Type B pancreatic cell (in vitro differentiated cells): ENCODE measurements around the gene GAPDHS. TPM values are rescaled to one million over a fixed set of nuclear protein-coding genes. Genes with fewer than 3 reads are reported as not detected.

Source experiments
- DNase-seq: peaks from one replicate; pipeline ENCODE4 v3.0.0; 2021; ENCODE audit warnings: mixed read lengths; ENCODE audit not compliant: unreplicated experiment; ENCODE audit errors: extremely low spot score
- H3K27ac Mint-ChIP-seq: 2 replicates; pipeline ENCODE4 v1.8.0; 2021; ENCODE audit warnings: mild to moderate bottlenecking, mixed read lengths
- H3K27me3 Mint-ChIP-seq: 2 replicates; pipeline ENCODE4 v1.8.0; 2021; ENCODE audit warnings: mixed read lengths
- H3K36me3 Mint-ChIP-seq: 2 replicates; pipeline ENCODE4 v1.8.0; 2021; ENCODE audit warnings: mixed read lengths
- H3K4me1 Mint-ChIP-seq: one replicate; pipeline ENCODE4 v1.8.0; 2021; ENCODE audit warnings: mixed read lengths; ENCODE audit not compliant: unreplicated experiment
- H3K4me3 Mint-ChIP-seq: 2 replicates; pipeline ENCODE4 v1.8.0; 2021; ENCODE audit warnings: mild to moderate bottlenecking, mixed read lengths
- H3K9me3 Mint-ChIP-seq: 2 replicates; pipeline ENCODE4 v1.8.0; 2021; ENCODE audit warnings: mixed read lengths
- total RNA-seq: library from RNA; stranded (reverse); gene quantifications from 2 replicates; pipeline ENCODE4 v1.2.1, GENCODE V29; 2021; ENCODE audit warnings: low replicate concordance
- TF ChIP-seq, protein P1 (sequence below): fragments of 200-600 bp; sonication (generic); conservative IDR thresholded peaks from 2 replicates; pipeline ENCODE4 v1.5.0; 2021; ENCODE audit warnings: antibody characterized with exemption, mild to moderate bottlenecking

Gene GAPDHS
- total RNA-seq, 1 donor from 2014 or later: not detected

DNA sequence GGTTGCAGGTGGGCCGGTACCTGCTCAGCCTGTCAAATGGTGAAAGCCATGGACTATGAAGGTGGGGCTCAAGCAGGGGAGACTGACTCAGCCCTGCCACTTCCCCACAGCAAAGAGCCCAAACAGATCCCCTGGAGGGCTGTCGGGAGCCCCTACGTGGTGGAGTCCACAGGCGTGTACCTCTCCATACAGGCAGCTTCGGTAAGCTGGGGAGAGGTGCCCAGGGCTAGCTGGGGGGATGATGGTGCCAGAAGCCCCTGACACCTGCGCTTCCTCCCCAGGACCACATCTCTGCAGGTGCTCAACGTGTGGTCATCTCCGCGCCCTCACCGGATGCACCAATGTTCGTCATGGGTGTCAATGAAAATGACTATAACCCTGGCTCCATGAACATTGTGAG is 9.0 kb downstream of the GAPDHS start:
- Mint-ChIP-seq H3K36me3 (no peaks in the 10 kb centered on the region), H3K27ac (no peak overlapping the region), H3K4me1 (peaks cover 14% of the 10 kb centered on the region), H3K27me3 (no peaks in the 10 kb centered on the region), H3K9me3 (no peaks in the 10 kb centered on the region), H3K4me3 (no peak overlapping the region)
- DNase-seq: no peak
- TF ChIP-seq, protein P1, sequence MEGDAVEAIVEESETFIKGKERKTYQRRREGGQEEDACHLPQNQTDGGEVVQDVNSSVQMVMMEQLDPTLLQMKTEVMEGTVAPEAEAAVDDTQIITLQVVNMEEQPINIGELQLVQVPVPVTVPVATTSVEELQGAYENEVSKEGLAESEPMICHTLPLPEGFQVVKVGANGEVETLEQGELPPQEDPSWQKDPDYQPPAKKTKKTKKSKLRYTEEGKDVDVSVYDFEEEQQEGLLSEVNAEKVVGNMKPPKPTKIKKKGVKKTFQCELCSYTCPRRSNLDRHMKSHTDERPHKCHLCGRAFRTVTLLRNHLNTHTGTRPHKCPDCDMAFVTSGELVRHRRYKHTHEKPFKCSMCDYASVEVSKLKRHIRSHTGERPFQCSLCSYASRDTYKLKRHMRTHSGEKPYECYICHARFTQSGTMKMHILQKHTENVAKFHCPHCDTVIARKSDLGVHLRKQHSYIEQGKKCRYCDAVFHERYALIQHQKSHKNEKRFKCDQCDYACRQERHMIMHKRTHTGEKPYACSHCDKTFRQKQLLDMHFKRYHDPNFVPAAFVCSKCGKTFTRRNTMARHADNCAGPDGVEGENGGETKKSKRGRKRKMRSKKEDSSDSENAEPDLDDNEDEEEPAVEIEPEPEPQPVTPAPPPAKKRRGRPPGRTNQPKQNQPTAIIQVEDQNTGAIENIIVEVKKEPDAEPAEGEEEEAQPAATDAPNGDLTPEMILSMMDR: no peak

DNA sequence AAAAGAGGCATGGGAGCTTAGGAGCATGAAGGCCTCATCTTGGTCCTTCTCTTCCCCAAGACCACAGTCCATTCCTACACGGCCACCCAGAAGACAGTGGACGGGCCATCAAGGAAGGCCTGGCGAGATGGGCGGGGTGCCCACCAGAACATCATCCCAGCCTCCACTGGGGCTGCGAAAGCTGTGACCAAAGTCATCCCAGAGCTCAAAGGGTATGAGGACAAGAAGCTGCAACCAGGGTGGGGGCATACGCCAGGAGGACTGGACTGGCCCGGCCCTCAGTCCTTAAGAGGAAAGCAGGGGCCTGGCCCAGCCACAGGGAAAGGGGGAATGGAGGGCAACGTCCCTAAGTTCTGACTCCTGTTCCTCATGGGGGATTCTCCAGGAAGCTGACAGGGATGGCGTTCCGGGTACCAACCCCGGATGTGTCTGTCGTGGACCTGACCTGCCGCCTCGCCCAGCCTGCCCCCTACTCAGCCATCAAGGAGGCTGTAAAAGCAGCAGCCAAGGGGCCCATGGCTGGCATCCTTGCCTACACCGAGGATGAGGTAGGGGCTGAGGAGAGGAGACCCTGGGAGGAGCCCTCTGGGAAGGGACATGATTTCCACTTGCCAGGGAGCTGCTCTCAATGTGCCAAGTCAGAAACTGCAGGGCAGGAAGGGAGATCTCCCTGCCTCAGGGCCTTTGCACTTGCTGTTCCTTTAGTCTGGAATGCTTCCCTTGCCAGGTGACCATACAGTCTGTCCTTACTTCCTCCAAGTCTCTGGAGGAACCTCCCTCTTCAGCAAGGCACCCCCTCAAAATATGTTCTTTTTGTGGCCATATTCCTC is 10.2 kb downstream of the GAPDHS start:
- Mint-ChIP-seq H3K27ac (no peak overlapping the region), H3K36me3 (no peaks in the 10 kb centered on the region), H3K4me1 (peaks cover 15% of the 10 kb centered on the region), H3K4me3 (no peak overlapping the region), H3K27me3 (no peaks in the 10 kb centered on the region), H3K9me3 (no peaks in the 10 kb centered on the region)
- DNase-seq: no peak
- TF ChIP-seq, protein P1: no peak

DNA sequence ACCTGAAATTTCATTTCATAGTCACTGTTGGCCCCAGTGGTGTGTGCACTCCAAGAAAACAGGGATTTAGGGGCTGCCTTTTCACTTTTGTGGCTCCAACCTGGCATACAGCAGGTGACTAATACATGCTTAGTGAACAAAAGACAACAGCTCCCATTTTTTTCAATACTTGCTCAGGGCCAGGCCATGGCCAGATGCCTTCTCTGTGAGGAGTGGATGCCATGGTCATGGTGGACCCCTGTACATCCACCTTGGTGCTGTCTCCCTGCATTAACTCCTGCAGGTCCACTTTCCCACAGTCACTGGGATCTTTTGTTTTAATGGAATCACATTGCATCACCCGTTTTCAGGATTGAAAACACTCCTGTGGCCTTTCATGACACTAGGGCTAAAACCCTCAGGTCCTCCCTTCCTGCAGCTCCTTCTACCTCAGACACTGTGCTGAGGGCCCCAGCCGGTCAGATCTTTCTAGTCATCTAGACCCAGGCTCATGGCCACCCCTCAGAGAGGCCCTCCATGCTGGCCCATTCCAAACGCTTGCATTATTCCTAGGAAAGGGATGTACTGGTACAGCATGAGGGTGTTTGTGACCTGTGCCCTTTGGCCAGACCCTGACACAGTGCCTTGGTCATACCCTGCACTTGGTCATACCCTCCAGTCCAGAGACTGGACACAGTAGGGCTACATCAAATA is 11.0 kb downstream of the GAPDHS start:
- H3K27ac Mint-ChIP-seq: peak overlapping the region; percentile 85

DNA sequence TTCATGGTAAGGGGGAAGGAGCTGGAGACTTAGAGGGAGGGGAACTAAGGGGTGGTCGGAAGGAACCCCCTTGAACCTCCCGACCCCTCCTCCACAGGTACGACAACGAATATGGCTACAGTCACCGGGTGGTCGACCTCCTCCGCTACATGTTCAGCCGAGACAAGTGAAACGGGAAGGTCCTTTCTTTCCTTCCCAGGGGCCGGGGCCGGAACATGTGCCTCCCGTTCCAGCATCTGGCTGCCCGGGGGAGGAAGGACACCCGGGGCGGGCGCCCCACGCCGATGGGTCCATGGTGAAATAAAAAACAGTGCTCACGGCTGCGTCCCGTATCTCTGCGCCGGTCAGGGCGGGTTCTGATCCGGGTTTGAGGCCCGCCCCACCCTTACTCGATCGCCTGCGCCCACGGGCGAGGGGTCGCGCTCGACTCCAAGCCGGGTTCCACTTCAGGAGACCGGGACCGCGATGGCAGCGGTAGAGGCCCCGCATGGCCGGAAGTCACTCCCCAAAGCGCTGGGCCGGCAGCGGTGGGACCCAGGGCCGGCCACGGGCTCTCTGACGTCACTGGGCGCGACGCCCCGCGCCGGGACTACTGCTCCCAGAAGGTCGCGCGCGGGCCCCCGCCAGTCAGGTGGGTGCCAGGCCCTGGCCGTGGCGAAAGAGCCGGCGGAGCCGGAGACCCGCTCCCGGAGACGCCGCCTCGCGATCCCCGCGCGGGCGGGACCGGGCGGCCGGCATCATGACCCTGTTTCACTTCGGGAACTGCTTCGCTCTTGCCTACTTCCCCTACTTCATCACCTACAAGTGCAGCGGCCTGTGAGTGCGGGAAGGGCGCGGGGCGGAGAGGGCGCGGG is 12.0 kb downstream of the GAPDHS start, which contains the start of gene TMEM147:
Gene TMEM147, plus strand, starts transcription at position 626 of the 854 bp plus-strand sequence. Its CDS starts 114 bp downstream, at position 740.
- TF ChIP-seq, protein P1: no peak
- no peaks in the 10 kb centered on the region for H3K9me3 Mint-ChIP-seq

More for the DNA sequence above, 11.0 kb downstream of the GAPDHS start:
- DNase-seq: no peak
- Mint-ChIP-seq H3K27me3 (no peaks in the 10 kb centered on the region), H3K36me3 (peaks cover 3% of the 10 kb centered on the region), H3K4me3 (peak overlapping the region; percentile 92), H3K4me1 (peaks cover 22% of the 10 kb centered on the region), H3K9me3 (no peaks in the 10 kb centered on the region)
- TF ChIP-seq, protein P1: no peak

DNA sequence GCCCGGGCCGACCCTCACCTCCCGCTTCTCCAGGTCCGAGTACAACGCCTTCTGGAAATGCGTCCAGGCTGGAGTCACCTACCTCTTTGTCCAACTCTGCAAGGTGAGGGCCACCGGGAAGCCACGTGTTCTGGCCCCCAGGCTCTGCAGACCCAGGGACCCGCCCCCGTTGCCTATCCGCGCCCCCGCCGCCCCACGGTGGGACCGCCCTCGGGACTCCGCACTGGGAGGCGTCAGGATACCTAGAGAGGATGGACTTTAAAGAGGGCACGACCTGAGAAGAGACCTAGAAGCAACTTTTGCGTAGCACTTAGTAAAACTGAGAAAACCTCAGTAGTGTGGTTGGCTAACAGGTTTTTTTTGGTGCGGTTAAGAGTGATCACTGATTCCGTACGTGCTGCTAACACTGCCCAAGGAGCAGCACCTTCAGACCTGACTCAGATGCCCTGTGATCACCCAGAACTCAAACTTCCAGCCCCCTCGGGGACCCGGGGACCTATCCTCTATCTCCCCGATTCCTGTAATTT is 12.7 kb downstream of the GAPDHS start:
- Mint-ChIP-seq H3K36me3 (peaks cover 5% of the 10 kb centered on the region), H3K4me1 (peaks cover 20% of the 10 kb centered on the region), H3K9me3 (no peaks in the 10 kb centered on the region), H3K27ac (peak overlapping the region; percentile 86), H3K27me3 (no peaks in the 10 kb centered on the region), H3K4me3 (peak overlapping the region; percentile 92)
- TF ChIP-seq, protein P1: no peak
- no peak for DNase-seq

More for the DNA sequence above, 12.0 kb downstream of the GAPDHS start, which contains the start of gene TMEM147:
- Mint-ChIP-seq H3K4me1 (peaks cover 23% of the 10 kb centered on the region), H3K27ac (peak within 1 kb of the TSS; percentile 86), H3K4me3 (peak within 1 kb of the TSS; percentile 92), H3K27me3 (no peaks in the 10 kb centered on the region), H3K36me3 (peaks cover 5% of the 10 kb centered on the region)
- DNase-seq: peak; percentile 92
